Activated naive CD4-positive, alpha-beta T cell treated with anti-CD3 and anti-CD28 coated beads, Interleukin-2, amount 50 U/mL, for 16 hours (primary cell): ENCODE data around the gene MMAB.
A peak's percentile ranks its signal among the peaks of the same experiment; 100 is the strongest.
"Not testable (repeated sequence)": the region's sequence is repeated elsewhere in the genome, so short reads cannot be mapped to it uniquely, and the experiment has no call there.

ENCODE experiments used
- DNase-seq: peaks from one replicate; pipeline ENCODE4 v3.0.0-alpha.2; 2020

MMAB gene

DNA sequence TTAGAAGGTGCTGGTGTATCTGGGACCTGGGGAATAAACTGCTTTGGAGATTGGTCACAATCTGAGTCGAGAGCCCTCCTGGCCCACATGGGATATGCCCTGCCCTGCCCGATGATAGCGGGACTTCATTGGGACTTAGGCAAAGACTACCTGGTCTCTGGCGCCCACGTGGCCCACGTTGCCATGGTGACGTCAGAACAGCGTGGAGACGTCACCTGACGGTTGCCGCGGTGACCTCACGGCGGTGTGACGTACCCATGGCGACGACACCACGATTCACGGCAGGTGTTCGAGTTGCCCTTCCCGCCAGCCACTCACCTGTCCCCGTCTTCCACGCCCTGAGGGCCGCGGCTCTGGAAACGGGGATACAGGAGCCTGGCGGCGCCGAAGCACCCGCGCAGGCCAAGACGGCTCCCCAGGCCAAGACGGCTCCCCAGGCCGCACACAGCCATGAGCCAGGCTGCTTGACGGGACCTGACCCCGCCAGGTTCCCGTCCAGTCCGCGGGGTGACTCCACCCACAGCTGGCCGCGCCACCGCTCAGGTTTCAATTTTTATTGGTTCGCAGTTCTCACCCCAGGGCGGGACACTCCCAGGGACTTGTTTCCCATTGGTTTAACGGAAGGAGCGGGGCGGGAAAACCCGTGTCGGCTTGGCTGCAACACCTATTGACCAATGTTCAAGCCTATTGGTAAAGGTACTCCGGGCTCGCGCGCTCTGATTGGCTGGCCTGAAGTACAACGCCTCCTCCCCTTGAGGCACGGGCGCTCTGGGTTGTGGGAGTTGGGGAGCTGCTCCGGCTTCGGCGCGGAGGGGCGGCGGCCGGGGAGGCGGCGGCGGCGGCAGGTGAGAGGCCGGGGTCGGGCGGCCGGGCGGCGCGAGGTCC, at the start of gene MMAB, which contains the start of gene MVK:
Gene MMAB (minus strand): TSS at position 476 of the 885 bp plus-strand sequence. CDS start 24 bp downstream, at position 452.
Gene MVK (plus strand): TSS at position 766 of the 885 bp plus-strand sequence. CDS start 1,029 bp downstream, outside the sequence.
- DNase-seq, result peak; percentile 98

DNA sequence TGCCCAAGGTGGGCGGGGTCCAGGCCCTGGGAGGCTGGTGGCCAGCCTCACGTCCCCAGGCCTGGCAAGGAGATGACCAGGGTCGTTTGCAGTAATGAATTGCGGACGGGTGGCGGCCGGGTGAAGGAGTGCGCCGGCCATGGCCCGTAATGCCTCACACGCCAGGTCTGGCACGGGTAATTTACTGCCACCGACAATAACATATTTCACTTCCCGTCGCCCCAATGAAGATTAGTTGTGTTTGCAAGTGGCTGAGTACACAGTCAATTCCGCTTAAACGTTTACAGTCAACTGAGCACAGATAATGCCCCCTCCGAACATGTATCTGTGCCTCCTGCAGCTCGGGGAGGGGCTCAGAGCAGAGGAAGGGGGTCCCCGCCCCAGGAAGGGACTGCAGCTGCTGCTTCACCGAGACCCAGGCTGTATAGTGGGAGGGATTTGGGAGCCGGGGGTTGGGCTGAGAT, 48.6 kb upstream of the MMAB start:
- DNase-seq, result no peak

DNA sequence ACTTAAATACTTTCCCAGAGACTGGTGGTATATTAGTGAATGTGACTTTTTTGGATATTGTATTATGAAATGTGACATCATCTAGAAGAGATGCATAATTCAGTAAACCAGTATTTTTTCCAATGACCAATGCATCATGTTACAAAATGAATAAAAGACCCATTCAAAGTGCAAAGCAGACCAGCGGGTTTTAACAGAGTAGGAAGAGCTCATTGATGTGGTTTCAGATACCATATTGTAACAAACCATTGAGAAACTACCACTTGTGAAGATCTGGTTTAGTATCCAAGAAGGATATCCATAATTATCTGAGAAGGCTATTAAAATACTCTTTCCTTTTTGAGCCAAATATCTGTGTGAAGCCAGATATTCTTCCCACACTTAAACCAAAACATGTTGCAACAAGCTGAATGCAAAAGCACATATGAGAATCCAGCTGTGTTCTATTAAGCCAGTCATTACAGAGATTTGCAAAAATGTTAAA, 47.9 kb upstream of the MMAB start:
- no peak for DNase-seq

DNA sequence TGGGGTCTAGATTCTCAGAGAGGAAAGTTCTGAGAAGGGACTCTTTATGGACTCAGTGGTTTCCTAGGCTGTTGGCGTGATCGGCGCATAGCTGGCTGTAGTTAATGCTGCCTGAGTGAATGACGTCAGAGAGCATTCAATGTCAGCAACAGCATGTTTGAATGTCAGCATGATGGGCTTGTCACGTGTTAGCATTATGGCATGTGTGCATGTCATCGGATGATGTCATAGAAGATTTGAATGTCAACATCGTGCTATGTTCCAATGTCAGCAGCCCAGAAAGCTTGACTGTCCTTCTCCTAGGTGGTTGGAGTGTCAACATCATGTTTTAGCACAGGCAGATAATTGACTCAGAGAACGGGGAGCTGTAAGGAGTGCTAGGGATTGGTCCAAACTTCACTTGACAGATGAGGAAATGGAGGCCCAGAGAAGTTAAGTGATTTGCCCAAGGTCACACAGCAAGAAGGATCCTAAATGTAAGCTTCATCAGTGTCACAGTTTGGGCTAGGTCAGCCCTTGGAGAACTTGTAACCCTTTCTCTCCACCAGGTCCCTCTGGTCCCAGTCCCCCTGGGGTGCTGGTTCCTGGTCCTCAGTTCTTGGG, 45.8 kb upstream of the MMAB start:
- DNase-seq, result no peak

DNA sequence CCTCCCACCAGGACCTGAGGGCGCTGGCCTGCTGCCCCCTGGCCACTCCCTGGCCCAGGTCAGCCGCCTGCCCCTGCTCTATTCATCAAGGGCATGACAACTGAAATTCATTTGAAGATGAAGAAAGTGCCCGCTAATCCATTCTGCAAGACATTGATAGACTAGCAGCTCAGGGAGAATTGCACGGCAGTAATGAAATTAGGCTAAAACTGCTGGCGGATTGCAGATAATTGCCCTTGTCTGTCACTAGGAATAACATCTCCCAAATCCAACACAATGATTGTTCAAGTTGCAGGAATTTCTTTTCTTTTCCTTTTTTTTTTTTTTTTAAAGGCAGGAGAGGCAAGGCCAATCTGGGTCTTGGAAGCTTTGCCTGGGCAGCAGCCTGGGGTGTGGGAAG, 44.8 kb upstream of the MMAB start:
- DNase-seq, result no peak

DNA sequence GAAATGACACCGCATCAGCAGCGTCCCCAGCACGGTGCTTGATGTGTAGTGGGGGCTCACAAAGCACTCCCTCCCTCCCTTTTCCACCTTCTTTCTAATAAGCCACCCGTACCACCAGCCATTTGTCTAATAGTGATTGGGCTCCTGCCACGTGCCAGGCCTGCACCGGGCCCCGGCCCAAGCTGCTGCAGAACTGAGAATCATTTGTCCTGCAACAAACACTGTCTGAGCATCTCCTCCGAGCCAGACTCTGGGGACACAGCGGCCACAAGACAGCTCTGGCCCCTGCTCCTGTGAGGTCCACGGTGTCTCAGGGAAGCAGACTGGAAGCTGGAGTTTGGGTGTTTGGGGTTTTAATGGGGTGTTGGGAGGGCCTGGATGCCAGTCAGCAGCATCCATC, 44.2 kb upstream of the MMAB start:
- no peak for DNase-seq

DNA sequence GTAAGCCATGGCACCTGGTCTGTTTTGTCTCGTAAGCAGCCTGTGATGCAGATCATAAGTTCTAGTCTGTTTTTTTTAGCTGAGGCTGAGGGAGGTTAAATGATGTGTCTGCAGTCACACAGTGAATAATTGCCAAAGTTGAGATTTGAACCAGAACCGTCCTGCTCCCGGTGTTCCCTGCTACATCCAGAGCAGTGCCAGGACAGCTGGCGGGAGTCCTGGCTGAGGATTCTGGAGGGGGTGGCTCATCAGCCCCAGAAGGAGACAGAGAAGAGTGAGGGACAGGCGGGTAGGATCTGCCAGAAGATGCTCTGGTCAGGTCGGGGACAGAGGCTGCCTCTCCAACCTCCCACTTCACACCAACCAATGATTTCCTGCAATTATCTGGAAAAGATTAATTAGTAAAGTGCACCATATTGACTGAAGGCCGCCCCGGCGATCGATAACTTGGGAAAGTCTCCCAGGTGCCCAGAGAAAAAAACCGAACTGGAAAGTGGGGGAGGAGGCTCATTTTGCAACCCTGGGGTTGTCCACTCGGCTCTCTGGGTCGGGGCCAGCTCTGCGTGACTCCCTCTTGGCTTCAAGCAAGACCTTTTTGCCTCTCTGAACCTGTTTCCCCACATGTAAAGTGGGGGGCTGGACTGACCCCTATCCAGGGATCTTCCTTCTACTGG, 42.4 kb upstream of the MMAB start:
- no peak for DNase-seq

DNA sequence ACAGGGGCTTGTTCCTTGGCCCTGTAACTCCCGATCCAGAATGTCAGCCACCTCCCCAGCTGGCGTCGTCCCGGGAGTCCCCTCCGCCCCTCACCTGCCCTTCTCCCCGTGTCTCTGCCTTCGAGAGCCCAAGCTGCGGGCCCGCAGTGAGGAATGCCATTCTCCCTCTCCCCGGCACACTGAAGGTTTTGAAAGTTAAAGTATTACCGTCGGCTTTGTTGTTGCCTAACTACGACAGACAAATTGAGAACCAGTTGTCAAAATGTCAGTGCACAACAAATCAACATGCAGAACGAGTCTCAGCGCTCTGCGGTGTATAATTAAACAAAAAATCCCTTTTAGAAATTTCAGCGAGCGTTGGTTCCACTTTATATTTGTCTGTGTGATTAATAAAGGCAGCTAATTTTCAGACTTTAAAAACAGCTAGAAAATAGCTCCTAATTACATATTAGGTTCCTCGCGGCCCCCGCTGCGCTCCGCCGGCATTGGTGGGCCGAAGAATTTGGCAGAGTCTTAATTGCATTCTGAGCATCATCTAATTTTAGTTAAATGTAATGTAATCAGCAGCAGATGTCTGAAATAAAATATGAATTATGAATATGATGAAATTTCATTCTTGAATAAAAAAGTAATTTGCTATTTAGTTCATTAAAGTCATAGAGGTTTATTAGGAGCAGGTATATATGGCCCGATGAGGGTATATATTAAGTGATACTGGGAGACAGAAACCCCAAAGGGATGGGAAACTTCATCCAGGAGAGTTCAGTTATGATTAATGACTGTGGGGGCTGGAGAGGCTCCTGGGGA, 40.5 kb upstream of the MMAB start:
- no peak for DNase-seq

DNA sequence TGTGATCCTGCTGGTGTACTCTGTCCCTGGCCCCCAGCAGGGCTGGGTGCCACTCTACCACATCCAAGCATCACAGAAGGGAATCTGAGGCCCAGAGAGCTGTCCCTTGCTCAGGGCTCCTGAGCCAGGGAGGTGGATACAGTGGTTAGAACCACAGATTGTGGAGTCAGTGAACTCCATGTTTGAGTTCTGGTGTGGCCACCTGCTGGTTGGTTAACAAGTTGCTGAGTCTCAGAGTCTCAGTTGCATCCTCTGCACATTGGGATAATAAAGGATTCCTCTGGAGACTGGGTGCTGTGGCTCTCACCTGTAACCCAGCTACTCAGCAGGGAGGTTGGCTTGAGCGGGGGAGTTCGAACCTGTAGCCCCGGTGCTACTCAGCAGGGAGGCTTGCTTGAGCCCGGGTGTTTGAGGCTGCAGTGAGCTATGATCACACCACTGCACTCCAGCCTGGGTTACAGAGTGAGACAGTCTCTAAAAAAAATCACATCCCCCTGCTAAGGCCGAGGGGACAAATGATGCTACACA, 39.7 kb upstream of the MMAB start:
- no peak for DNase-seq

DNA sequence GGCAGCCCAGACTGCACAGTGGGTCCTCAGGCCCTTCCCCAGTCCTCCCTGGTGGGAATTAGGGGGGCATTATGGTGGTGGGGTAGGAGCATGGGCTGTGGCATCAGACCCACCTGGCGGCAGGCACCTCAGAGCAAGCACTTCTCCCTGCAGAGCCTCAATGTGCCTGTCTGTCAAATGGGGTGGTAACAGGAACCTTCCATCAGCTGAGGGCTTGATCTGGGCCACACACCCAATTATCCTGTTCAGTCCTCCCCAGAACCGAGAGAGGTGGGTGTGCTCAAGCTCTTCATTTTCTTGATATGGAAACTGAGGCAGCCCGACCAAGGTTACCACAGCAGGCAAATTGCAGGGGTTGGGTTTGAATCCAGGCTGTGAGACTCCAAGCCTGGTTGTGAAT, 38.7 kb upstream of the MMAB start:
- DNase-seq, result no peak

DNA sequence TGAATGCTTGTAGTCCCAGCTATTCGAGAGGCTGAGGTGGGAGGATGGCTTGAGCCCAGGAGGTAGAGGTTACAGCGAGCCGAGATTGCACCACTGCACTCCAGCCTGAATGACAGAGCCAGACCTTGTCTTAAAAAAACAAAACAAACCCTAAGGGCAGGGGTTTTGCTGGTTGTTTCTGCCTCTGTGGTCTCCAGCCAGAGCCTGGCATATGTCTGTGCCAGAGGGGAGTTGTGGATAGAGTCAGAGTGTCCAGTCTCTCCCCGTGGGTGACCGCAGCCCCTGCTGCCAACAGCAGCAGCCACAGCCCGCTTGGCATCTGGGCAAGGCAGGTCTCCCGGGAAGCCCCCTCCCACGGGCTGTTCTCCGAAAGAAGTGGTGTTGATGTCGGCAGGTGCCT, 37.9 kb upstream of the MMAB start:
- DNase-seq, result no peak

DNA sequence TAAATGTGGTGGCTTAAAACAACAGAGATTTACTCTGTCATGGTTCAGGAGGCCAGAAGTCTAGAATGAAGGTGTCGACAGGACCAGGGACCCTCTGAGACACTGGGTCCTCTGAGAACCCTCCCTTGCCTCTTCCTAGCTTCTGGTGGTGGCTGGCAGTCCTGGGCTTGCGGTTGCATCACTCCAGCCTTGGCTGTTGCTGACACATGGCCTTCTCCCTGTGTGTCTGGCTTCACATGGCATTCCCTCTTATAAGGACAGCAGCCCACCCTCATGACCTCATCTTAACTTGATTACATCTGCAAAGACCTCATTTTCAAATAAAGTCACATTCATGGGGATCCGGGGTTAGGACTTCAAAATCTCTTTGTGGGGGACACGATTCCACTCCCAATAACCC, 37.2 kb upstream of the MMAB start:
- DNase-seq, result no peak

DNA sequence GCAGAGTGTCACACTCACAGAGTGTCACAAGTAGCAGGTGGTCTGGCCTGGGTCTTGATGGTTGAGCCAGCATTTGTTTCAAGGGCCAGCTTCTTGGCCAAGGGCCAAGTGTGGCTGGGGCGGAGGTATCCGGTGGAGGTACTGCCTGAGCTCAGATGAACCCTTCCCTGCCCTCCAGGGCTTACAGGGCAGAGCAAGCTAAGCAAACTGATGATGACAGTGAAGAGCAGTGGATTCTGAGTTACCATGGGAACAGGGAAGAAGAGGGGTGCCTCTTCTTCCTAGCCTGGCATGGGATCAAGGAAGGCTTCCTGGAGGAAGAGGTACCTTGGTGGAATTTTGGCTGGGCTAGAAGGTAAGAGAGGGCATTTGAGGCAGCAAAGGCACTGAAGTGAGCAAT, 36.0 kb upstream of the MMAB start:
- no peak for DNase-seq

DNA sequence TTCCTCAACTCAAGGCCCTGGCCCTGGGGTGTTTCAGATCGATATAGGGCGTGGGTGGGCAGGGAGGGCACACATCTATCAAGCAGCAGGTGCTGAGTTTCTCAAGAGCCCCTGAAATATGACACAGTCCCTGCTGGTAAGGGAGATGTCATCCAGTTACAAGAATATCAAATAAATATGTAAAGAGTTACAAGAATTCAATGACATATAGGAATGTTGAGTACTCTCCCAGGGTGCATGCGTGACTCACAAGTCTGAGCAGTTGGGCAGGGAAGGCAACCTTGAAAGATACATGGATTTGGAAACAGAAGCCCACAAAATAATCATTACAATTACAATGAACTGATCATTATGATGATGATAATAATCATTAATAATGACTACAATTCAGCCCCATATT, 35.5 kb upstream of the MMAB start:
- no peak for DNase-seq

DNA sequence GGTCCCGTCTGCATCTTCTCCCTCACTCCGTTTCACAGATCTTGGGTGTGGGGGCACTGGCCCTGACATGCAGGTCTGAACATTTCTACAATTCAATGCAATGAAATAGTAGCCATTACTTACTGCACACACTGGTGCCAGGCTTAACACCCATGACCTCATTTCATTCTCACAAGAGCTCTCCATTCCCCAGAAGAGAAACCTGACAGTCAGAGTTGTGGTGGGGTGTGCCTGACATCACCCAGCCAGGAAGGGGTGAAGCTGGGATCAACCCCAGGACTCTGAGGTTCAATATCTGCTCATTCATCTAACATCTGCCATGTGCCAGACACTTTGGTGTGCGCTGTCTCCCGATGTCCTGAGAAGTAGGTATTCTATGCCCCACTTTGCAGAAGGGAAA, 35.0 kb upstream of the MMAB start:
- no peak for DNase-seq

DNA sequence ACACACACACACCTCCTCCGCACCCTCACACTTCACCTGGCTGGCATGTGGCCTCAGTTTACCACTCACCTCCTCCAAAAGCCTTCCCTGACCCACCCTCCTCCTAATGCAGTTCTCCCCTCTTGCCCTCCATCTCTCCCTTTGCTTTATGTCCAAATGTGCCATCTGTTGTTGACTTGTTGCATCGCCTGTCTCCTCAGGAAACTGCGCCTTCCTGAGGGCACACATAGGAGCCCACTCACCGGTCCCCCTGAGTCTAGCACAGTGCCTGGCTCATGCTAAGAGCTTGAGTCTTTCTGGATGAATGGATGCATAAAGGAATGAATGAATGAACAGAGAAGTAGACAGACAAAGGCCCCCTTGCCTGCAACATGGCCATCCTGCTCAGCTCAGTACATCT, 34.3 kb upstream of the MMAB start:
- no peak for DNase-seq

DNA sequence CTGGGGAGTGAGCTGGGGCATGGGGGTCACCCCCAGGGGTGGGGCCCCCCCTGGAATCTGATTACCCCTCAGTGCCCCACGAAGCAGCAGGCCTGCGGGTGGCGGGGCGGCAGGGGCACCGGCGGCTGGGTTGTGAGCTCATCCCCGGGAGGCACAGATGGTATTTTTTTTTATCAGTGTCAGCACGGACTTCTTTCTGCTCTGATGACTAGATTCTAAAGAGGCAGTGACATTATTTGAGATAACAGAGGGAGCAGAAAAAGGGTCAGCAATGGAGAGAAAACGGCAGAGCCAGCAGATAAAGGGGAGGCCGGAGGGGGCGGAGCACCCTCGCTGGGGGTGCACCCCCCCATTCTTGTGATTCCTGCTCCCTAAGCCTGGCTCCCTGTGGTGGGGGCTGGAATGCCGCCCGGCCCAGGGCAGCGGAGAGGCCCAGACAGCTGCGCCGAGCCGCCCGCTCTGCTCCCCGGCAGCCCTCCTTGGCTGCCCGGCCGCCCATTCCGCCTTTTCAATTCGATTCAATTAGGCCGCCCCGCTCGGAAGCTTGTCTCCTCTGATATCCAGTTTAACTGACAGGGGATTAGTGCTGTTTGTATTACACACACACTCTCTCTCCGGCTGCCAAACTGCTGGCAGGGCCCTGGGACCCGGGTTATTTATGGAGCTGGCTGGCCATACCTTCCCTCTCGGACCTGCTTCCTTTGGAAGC, 33.2 kb upstream of the MMAB start:
- DNase-seq, result no peak

DNA sequence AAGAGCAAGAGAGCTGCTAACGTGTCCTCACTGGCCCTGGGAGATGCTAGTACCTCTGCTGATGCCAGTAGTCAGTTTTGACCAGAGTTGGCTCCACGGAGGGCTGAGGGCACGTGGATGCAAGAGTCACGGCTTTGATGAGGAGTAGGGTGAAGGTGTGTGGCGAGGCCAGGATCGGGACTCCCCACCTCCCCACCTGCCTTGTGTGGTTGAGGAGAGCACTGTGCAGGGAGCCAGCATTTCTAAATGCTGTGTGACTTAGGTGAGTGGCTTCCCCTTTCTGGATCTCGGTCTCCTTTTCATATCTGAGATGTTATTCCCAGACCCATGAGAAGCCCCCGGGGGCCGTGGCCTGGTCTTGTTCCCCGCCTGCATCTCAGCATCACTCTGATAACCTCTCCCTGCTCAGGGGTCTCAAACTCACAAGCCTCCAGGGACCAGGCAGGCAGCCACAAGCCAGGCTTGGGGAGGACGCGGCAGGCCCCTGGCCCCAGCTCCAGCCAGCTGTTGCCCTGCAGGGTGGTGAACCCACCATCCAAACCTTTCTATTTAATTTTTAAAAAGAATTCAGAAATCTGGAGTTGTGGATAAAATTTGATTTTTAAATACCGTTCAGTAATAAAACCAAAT, 32.4 kb upstream of the MMAB start:
- no peak for DNase-seq

DNA sequence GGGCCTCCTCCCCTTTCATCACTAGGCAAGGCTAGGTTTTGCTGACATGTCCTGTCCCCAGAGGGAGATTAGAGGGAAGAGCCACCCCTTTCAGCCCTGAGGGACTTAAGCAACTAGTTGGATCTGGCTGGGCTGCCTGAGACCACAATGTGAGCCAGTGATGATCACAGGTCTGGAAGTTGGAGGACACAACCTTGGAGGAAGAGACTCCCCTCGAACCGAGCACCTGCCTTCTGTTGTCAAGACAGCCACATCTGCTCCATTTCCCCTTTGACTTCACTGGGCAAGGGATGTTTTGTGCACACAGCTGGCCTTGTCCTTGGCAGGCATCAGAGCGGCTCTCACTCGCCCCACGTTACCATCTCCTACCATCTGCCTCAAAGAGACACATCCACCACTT, 31.7 kb upstream of the MMAB start:
- no peak for DNase-seq

DNA sequence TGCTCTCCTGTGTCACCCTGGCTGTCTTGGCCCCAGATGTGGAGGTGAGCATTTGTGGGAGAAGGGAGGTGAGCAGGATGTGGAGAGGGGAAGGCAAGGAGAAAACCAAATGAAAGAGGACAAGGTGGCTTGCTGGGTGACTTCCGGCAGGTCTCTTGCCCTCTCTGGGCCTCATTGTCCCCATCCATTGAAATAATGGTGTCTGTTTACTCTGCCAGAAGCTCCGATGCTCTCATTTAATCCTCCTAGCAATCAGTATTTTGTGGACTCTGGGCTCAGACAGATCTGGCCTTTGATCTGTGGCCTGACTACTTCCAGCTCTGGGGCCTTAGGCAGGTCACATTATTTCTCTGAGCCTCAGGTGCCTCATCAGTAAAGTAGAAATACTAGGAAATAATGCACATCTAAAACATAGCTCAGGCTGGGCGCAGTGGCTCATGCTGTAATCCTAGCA, 30.9 kb upstream of the MMAB start:
- DNase-seq, result no peak

DNA sequence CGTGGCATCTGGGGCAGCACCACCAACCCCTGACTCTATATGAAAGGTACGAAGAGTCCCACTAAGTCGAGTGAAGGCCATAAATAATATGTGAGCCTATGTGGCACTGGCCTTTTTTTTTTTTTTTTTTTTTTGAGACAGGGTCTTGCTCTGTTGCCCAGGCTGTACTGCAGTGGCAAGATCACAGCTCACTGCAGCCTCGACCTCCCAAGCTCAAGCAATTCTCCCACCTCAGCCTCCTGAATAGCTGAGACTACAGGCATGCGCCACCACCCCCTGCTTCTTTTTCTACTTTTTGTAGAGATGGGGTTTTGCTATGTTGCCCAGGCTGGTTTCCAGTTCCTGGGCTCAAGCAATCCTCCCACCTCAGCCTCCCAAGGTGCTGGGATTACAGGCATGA, 28.8 kb upstream of the MMAB start:
- not testable (repeated sequence) for DNase-seq
